ENCODE data around the gene RPS28. TPM values are rescaled to one million over a fixed set of nuclear protein-coding genes. Genes with fewer than 3 reads are reported as not detected.
"Not testable (repeated sequence)": the region's sequence is repeated elsewhere in the genome, so short reads cannot be mapped to it uniquely, and the experiment has no call there.

RPS28 gene
- total and polyA plus RNA-seq, 4 donors: 247 to 923 (median 352) TPM

GRCh38 chr19:8307400-8307964 lies 13.8 kb upstream of the RPS28 start:
- 5% methylated on average over 22 of the region's 24 CpGs for WGBS (ENCODE audit: insufficient coverage)
- H3K27ac ChIP-seq (ENCODE audit: low read depth, low read length): no peak overlapping the region
- H3K9me3 ChIP-seq (ENCODE audit: control insufficient read depth, insufficient read depth, low read length): no peaks in the 10 kb centered on the region
- peaks cover 73% of the 10 kb centered on the region for H3K36me3 ChIP-seq (ENCODE audit: control insufficient read depth, insufficient read depth, low read length)
- H3K4me1 ChIP-seq (ENCODE audit: control insufficient read depth, insufficient read depth, low read length): peaks cover 51% of the 10 kb centered on the region
- H3K4me3 ChIP-seq (ENCODE audit: low read depth, low read length): peak overlapping the region; percentile 61
- DNase-seq (ENCODE audit: low read depth in 4 of 6, low spot score in 6 of 6): no peak
- no peaks in the 10 kb centered on the region for H3K27me3 ChIP-seq (ENCODE audit: control insufficient read depth, insufficient read depth, low read length)

GRCh38 chr19:8307965-8308866 lies 13.1 kb upstream of the RPS28 start, which contains the start of gene CD320:
Gene CD320, minus strand, starts transcription at chr19:8308358. Its CDS starts 68 bp downstream, at chr19:8308290.
- no peak within 1 kb of the TSS for H3K27ac ChIP-seq (ENCODE audit: low read depth, low read length)
- H3K27me3 ChIP-seq (ENCODE audit: control insufficient read depth, insufficient read depth, low read length): no peaks in the 10 kb centered on the region
- 0% methylated on average over 56 of the region's 63 CpGs for WGBS (ENCODE audit: insufficient coverage)
- DNase-seq (ENCODE audit: low read depth in 4 of 6, low spot score in 6 of 6): peak; percentile 80 to 98 (median 90)
- no peaks in the 10 kb centered on the region for H3K9me3 ChIP-seq (ENCODE audit: control insufficient read depth, insufficient read depth, low read length)
- peak within 1 kb of the TSS; percentile 61 for H3K4me3 ChIP-seq (ENCODE audit: low read depth, low read length)
- peaks cover 48% of the 10 kb centered on the region for H3K4me1 ChIP-seq (ENCODE audit: control insufficient read depth, insufficient read depth, low read length)
- peaks cover 74% of the 10 kb centered on the region for H3K36me3 ChIP-seq (ENCODE audit: control insufficient read depth, insufficient read depth, low read length)

GRCh38 chr19:8308891-8309291 lies 12.4 kb upstream of the RPS28 start:
- no peaks in the 10 kb centered on the region for H3K27me3 ChIP-seq (ENCODE audit: control insufficient read depth, insufficient read depth, low read length)
- peak overlapping the region; percentile 61 for H3K4me3 ChIP-seq (ENCODE audit: low read depth, low read length)
- 58% methylated on average over 17 of the region's 17 CpGs for WGBS (ENCODE audit: insufficient coverage)
- no peak for DNase-seq (ENCODE audit: low read depth in 4 of 6, low spot score in 6 of 6)
- peaks cover 73% of the 10 kb centered on the region for H3K36me3 ChIP-seq (ENCODE audit: control insufficient read depth, insufficient read depth, low read length)
- no peaks in the 10 kb centered on the region for H3K9me3 ChIP-seq (ENCODE audit: control insufficient read depth, insufficient read depth, low read length)
- H3K27ac ChIP-seq (ENCODE audit: low read depth, low read length): no peak overlapping the region
- peaks cover 48% of the 10 kb centered on the region for H3K4me1 ChIP-seq (ENCODE audit: control insufficient read depth, insufficient read depth, low read length)

GRCh38 chr19:8310342-8311055 lies 10.8 kb upstream of the RPS28 start:
- Histone ChIP-seq H3K4me1 (ENCODE audit: control insufficient read depth, insufficient read depth, low read length) (peaks cover 43% of the 10 kb centered on the region), H3K27me3 (ENCODE audit: control insufficient read depth, insufficient read depth, low read length) (no peaks in the 10 kb centered on the region), H3K9me3 (ENCODE audit: control insufficient read depth, insufficient read depth, low read length) (no peaks in the 10 kb centered on the region), H3K36me3 (ENCODE audit: control insufficient read depth, insufficient read depth, low read length) (peaks cover 73% of the 10 kb centered on the region), H3K27ac (ENCODE audit: low read depth, low read length) (no peak overlapping the region), H3K4me3 (ENCODE audit: low read depth, low read length) (no peak overlapping the region)
- 90% methylated on average over 13 of the region's 17 CpGs for WGBS (ENCODE audit: insufficient coverage)
- no peak for DNase-seq (ENCODE audit: low read depth in 4 of 6, low spot score in 6 of 6)

- H3K4me1 ChIP-seq (ENCODE audit: control insufficient read depth, insufficient read depth, low read length): peaks cover 31% of the 10 kb centered on the region
- no peak for DNase-seq (ENCODE audit: low read depth in 4 of 6, low spot score in 6 of 6)
- no peaks in the 10 kb centered on the region for H3K9me3 ChIP-seq (ENCODE audit: control insufficient read depth, insufficient read depth, low read length)
- H3K27me3 ChIP-seq (ENCODE audit: control insufficient read depth, insufficient read depth, low read length): no peaks in the 10 kb centered on the region
- no peak overlapping the region for H3K27ac ChIP-seq (ENCODE audit: low read depth, low read length)
- 75% methylated on average over 12 of the region's 16 CpGs for WGBS (ENCODE audit: insufficient coverage)
- no peak overlapping the region for H3K4me3 ChIP-seq (ENCODE audit: low read depth, low read length)
- H3K36me3 ChIP-seq (ENCODE audit: control insufficient read depth, insufficient read depth, low read length): peaks cover 72% of the 10 kb centered on the region
Observed at GRCh38 chr19:8311461-8312260, 9.6 kb upstream of the RPS28 start.

GRCh38 chr19:8314981-8315640 lies 6.2 kb upstream of the RPS28 start:
- not testable (repeated sequence) for DNase-seq (ENCODE audit: low read depth in 4 of 6, low spot score in 6 of 6); H3K9me3 ChIP-seq (ENCODE audit: control insufficient read depth, insufficient read depth, low read length); H3K27ac ChIP-seq (ENCODE audit: low read depth, low read length); H3K4me3 ChIP-seq (ENCODE audit: low read depth, low read length); H3K27me3 ChIP-seq (ENCODE audit: control insufficient read depth, insufficient read depth, low read length)
- 100% methylated on average over 7 of the region's 11 CpGs for WGBS (ENCODE audit: insufficient coverage)
- peaks cover 12% of the 10 kb centered on the region for H3K4me1 ChIP-seq (ENCODE audit: control insufficient read depth, insufficient read depth, low read length)
- peaks cover 68% of the 10 kb centered on the region for H3K36me3 ChIP-seq (ENCODE audit: control insufficient read depth, insufficient read depth, low read length)

- Histone ChIP-seq H3K4me3 (ENCODE audit: low read depth, low read length) (no peak overlapping the region), H3K9me3 (ENCODE audit: control insufficient read depth, insufficient read depth, low read length) (no peaks in the 10 kb centered on the region), H3K27ac (ENCODE audit: low read depth, low read length) (no peak overlapping the region), H3K27me3 (ENCODE audit: control insufficient read depth, insufficient read depth, low read length) (no peaks in the 10 kb centered on the region), H3K4me1 (ENCODE audit: control insufficient read depth, insufficient read depth, low read length) (peaks cover 17% of the 10 kb centered on the region), H3K36me3 (ENCODE audit: control insufficient read depth, insufficient read depth, low read length) (peaks cover 55% of the 10 kb centered on the region)
- no peak for DNase-seq (ENCODE audit: low read depth in 4 of 6, low spot score in 6 of 6)
- WGBS (ENCODE audit: insufficient coverage): 76% methylated on average over 9 of the region's 14 CpGs
Observed at GRCh38 chr19:8316351-8317125, 4.8 kb upstream of the RPS28 start.

- Histone ChIP-seq H3K36me3 (ENCODE audit: control insufficient read depth, insufficient read depth, low read length) (peaks cover 48% of the 10 kb centered on the region), H3K4me1 (ENCODE audit: control insufficient read depth, insufficient read depth, low read length) (peaks cover 23% of the 10 kb centered on the region)
- not testable (repeated sequence) for H3K27me3 ChIP-seq (ENCODE audit: control insufficient read depth, insufficient read depth, low read length); H3K27ac ChIP-seq (ENCODE audit: low read depth, low read length); H3K9me3 ChIP-seq (ENCODE audit: control insufficient read depth, insufficient read depth, low read length); H3K4me3 ChIP-seq (ENCODE audit: low read depth, low read length); DNase-seq (ENCODE audit: low read depth in 4 of 6, low spot score in 6 of 6)
- WGBS (ENCODE audit: insufficient coverage): 89% methylated on average over 1 of the region's 9 CpGs
Observed at GRCh38 chr19:8318835-8319234, 2.5 kb upstream of the RPS28 start.
